Endothelial cell of umbilical vein (primary cell): ENCODE data around the gene CCBE1. TPM values are rescaled to one million over a fixed set of nuclear protein-coding genes. Genes with fewer than 3 reads are reported as not detected.

ENCODE experiments used
- BruUV-seq: library from RNA; stranded (reverse); fragments of 400-500 nt; replicated peaks from 2 replicates; lab custom pipeline; 2021; lab: Mats Ljungman, UMichigan
- CTCF ChIA-PET: fragments of 300-600, 350-600 bp; sonication (Branson Sonifier 250); formaldehyde crosslinking; loops from one replicate; lab custom pipeline; 2021; ENCODE audit warnings: antibody characterized with exemption, inconsistent platforms; lab: Charles Lee
- POLR2A ChIA-PET: fragments of 300-600, 350-600 bp; sonication (Branson Sonifier 250); formaldehyde crosslinking; loops from one replicate; lab custom pipeline; 2021; ENCODE audit warnings: antibody characterized with exemption, inconsistent platforms; lab: Charles Lee
- DNase-seq: peaks from one replicate; pipeline ENCODE4 v3.0.0-alpha.2; 2011; ENCODE audit warnings: low read depth, low spot score
- FAIRE-seq: peaks from 2 replicates; lab custom pipeline; 2011; peaks lifted over from hg19 to GRCh38; lab: Jason Lieb, UNC
- H2AFZ ChIP-seq: 2 replicates; pipeline ENCODE4 v1.6.0; 2012; ENCODE audit warnings: low read depth, low read length, control low read depth, inconsistent platforms
- H3K27ac ChIP-seq: 2 replicates; pipeline ENCODE4 v1.5.1; 2011; ENCODE audit warnings: low read depth, mild to moderate bottlenecking, control low read depth, low read length, moderate library complexity; ENCODE audit not compliant: insufficient read depth
- H3K27me3 ChIP-seq, 2 experiments: 2 replicates each; pipeline versions ENCODE4 v1.6.0 to v1.6.1; 2011; ENCODE audit warnings: low read length in 2 of 2, mixed read lengths in 1 of 2; ENCODE audit not compliant: control insufficient read depth in 2 of 2, insufficient read depth in 2 of 2
- H3K36me3 ChIP-seq, 2 experiments: 2 replicates in 1 of 2; 3 replicates in 1 of 2; pipeline ENCODE4 v1.5.1; 2011; ENCODE audit warnings: low read length in 2 of 2, mild to moderate bottlenecking in 1 of 2, moderate library complexity in 1 of 2; ENCODE audit not compliant: control insufficient read depth in 2 of 2, insufficient read depth in 2 of 2; ENCODE audit errors: extremely low read depth in 1 of 2
- H3K4me1 ChIP-seq: 3 replicates; pipeline ENCODE4 v1.5.1; 2011; ENCODE audit warnings: mild to moderate bottlenecking, low read length; ENCODE audit not compliant: control insufficient read depth, insufficient read depth; ENCODE audit errors: extremely low read depth
- H3K4me2 ChIP-seq: 2 replicates; pipeline ENCODE4 v1.6.1; 2011; ENCODE audit warnings: low read length, control low read depth, mixed read lengths; ENCODE audit not compliant: insufficient read depth
- H3K4me3 ChIP-seq, 3 experiments: fragments of 200-600 bp in 1 of 3; sonication (generic), shearing (Covaris generic) in 1 of 3; replicated peaks in 1 of 3; 2 replicates each; pipeline ENCODE4 v1.5.1; 2011 to 2016; ENCODE audit warnings: control low read depth in 3 of 3, low read length in 3 of 3, mild to moderate bottlenecking in 2 of 3, inconsistent platforms in 1 of 3, low read depth in 1 of 3, moderate library complexity in 1 of 3; ENCODE audit not compliant: insufficient read depth in 1 of 3
- H3K79me2 ChIP-seq: 2 replicates; pipeline ENCODE4 v1.6.0; 2012; ENCODE audit warnings: low read length, inconsistent platforms; ENCODE audit not compliant: control insufficient read depth, insufficient read depth
- H3K9ac ChIP-seq: replicated peaks from 2 replicates; pipeline ENCODE3; 2011; ENCODE audit warnings: low read length, control low read depth; ENCODE audit not compliant: insufficient read depth; ENCODE audit errors: extremely low read depth
- H3K9me1 ChIP-seq: replicated peaks from 3 replicates; pipeline ENCODE4 v1.6.0; 2011; ENCODE audit warnings: mild to moderate bottlenecking, low read length; ENCODE audit not compliant: control insufficient read depth, insufficient read depth; ENCODE audit errors: extremely low read depth
- H3K9me3 ChIP-seq: replicated peaks from 2 replicates; pipeline ENCODE4 v1.5.1; 2012; ENCODE audit warnings: low read length, inconsistent platforms; ENCODE audit not compliant: control insufficient read depth, insufficient read depth
- H4K20me1 ChIP-seq: replicated peaks from 2 replicates; pipeline ENCODE3; 2011; ENCODE audit warnings: mild to moderate bottlenecking, low read length; ENCODE audit not compliant: control insufficient read depth, insufficient read depth; ENCODE audit errors: extremely low read depth
- CTCF ChIP-seq, 2 donors: IDR thresholded peaks; 1 replicate in 1 of 2; 2 replicates in 1 of 2; pipeline ENCODE4 v1.5.1; 2011; ENCODE audit warnings: low read length in 2 of 2, mild to moderate bottlenecking in 2 of 2, moderate library complexity in 2 of 2, control low read depth in 1 of 2, inconsistent platforms in 1 of 2, low read depth in 1 of 2; ENCODE audit not compliant: insufficient read depth in 1 of 2; ENCODE audit errors: extremely low read depth in 1 of 2
- EZH2 ChIP-seq: IDR thresholded peaks from 2 replicates; pipeline ENCODE4 v1.6.1; 2012; ENCODE audit warnings: borderline replicate concordance, low read depth, mild to moderate bottlenecking, moderate library complexity, low read length, inconsistent platforms; ENCODE audit not compliant: severe bottlenecking
- FOS ChIP-seq: IDR thresholded peaks from 2 replicates; pipeline ENCODE4 v1.6.1; 2011; ENCODE audit warnings: mild to moderate bottlenecking, low read length, moderate library complexity, borderline replicate concordance; ENCODE audit not compliant: insufficient read depth
- GATA2 ChIP-seq: IDR thresholded peaks from 2 replicates; pipeline ENCODE4 v1.7.0; 2011; ENCODE audit warnings: low read depth, mild to moderate bottlenecking, moderate library complexity, mixed read lengths, low read length; ENCODE audit not compliant: insufficient read length, insufficient read depth
- JUN ChIP-seq: IDR thresholded peaks from 2 replicates; pipeline ENCODE4 v1.6.1; 2011; ENCODE audit warnings: borderline replicate concordance, low read depth; ENCODE audit not compliant: insufficient read length, insufficient read depth
- MYC ChIP-seq: IDR thresholded peaks from one replicate; pipeline ENCODE4 v1.6.1; 2011; ENCODE audit warnings: mild to moderate bottlenecking, low read depth, low read length
- POLR2A ChIP-seq: IDR thresholded peaks from 2 replicates; pipeline ENCODE4 v1.6.1; 2012; ENCODE audit warnings: low read depth, mild to moderate bottlenecking, control low read depth, low read length
- POLR2AphosphoS5 ChIP-seq: IDR thresholded peaks from 2 replicates; pipeline ENCODE4 v1.6.1; 2012; ENCODE audit warnings: low read depth, mild to moderate bottlenecking, control low read depth, low read length, moderate library complexity; ENCODE audit not compliant: insufficient read depth
- dilution Hi-C: fragments of 300-500 bp; cut with MboI; formaldehyde crosslinking; loops from one replicate; pipeline ENCODE4 v1.15.0; 2019; ENCODE audit warnings: low sequenced_read_pairs; ENCODE audit not compliant: extremely low pct_ligation_motif_present
- intact Hi-C: fragments of 100-400 bp; cut with micrococcal nuclease; formaldehyde crosslinking; loops from one replicate; pipeline ENCODE4 v1.10.0; 2022
- polyA plus RNA-seq, 4 experiments: library from polyadenylated mRNA; depleted of rRNA in 3 of 4; stranded (reverse) in 3 of 4; unstranded in 1 of 4; fragments of >200 nt; gene quantifications; 2 replicates each; pipeline versions ENCODE4 v1.2.1 to v1.2.3, GENCODE V29; 2011 to 2012; ENCODE audit warnings: missing spikeins in 1 of 4
- total RNA-seq: library from RNA; stranded (reverse); gene quantifications from 2 replicates; pipeline ENCODE4 v1.2.3, GENCODE V29; 2021
- TF ChIP-seq, protein P1 (sequence below): IDR thresholded peaks from 2 replicates; pipeline ENCODE4 v1.6.1; 2011; ENCODE audit not compliant: insufficient read depth, insufficient read length

Gene CCBE1
- total and polyA plus RNA-seq, 2 donors (not counting 3 experiments of a cell fraction or from before 2014, with no cell fraction given), result 0.04 TPM; not detected in 1

- BruUV-seq, result no TSS peak
- Histone ChIP-seq H2AFZ (no peak overlapping the region), H3K79me2 (no peaks in the 10 kb centered on the region), H4K20me1 (no peaks in the 10 kb centered on the region), H3K9me1 (no peaks in the 10 kb centered on the region), H3K27me3 (no peaks in the 10 kb centered on the region), H3K27ac (no peak overlapping the region), H3K36me3 (no peaks in the 10 kb centered on the region), H3K4me1 (no peaks in the 10 kb centered on the region), H3K9ac (no peak overlapping the region), H3K9me3 (no peaks in the 10 kb centered on the region), H3K4me2 (no peak overlapping the region), H3K4me3 (no peak overlapping the region)
- DNase-seq (no peak), FAIRE-seq (no peak)
- intact Hi-C loops, result no loop called here
- TF ChIP-seq FOS (no peak), JUN (no peak), MYC (no peak), POLR2A (no peak), EZH2 (no peak), POLR2AphosphoS5 (no peak), CTCF (IDR thresholded peaks at IDR 0.05; ENCODE audit: extremely low read depth in 1 of 2, insufficient read depth in 1 of 2, low read depth in 1 of 2, low read length in 2 of 2) (no peak), GATA2 (no peak)
- TF ChIP-seq, protein P1, sequence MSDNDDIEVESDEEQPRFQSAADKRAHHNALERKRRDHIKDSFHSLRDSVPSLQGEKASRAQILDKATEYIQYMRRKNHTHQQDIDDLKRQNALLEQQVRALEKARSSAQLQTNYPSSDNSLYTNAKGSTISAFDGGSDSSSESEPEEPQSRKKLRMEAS, result no peak
- ChIA-PET POLR2A (no interaction called here), CTCF (interaction anchor here (1.1 to 2.1 kb wide), 3 partner anchors 11 to 161 kb away, joined by 3 to 10 read pairs (median 3); no protein-coding TSS in a partner anchor)
- dilution Hi-C loops, result no loop called here
Observed at GRCh38 chr18:59619816-59620215, 77.4 kb downstream of the CCBE1 start.
